WI38 (cell line): ENCODE measurements around the gene SLC2A13.

Source experiments
- H3K4me3 ChIP-seq: 2 replicates; pipeline ENCODE4 v1.5.1; 2011; ENCODE audit warnings: low read depth, mild to moderate bottlenecking, control low read depth, low read length
- CTCF ChIP-seq: IDR thresholded peaks from 2 replicates; pipeline ENCODE4 v1.5.1; 2012; ENCODE audit warnings: low read depth, mild to moderate bottlenecking, control low read depth, low read length

SLC2A13 gene

GRCh38 chr12:39874785-39875184, 231.1 kb downstream of the SLC2A13 start:
- no peak for TF ChIP-seq CTCF
- no peak overlapping the region for H3K4me3 ChIP-seq

GRCh38 chr12:39873065-39873464, 232.8 kb downstream of the SLC2A13 start:
- TF ChIP-seq CTCF = no peak
- H3K4me3 ChIP-seq = no peak overlapping the region

- no peak overlapping the region for H3K4me3 ChIP-seq
- no peak for TF ChIP-seq CTCF
Measured at GRCh38 chr12:39872425-39872824, 233.5 kb downstream of the SLC2A13 start.

GRCh38 chr12:39868328-39868725, 237.6 kb downstream of the SLC2A13 start:
- TF ChIP-seq CTCF = no peak
- no peak overlapping the region for H3K4me3 ChIP-seq

GRCh38 chr12:39867631-39868327, 238.1 kb downstream of the SLC2A13 start:
- H3K4me3 ChIP-seq = no peak overlapping the region
- TF ChIP-seq CTCF = no peak

- H3K4me3 ChIP-seq = no peak overlapping the region
- no peak for TF ChIP-seq CTCF
Measured at GRCh38 chr12:39866135-39866534, 239.7 kb downstream of the SLC2A13 start.

- TF ChIP-seq CTCF = no peak
Measured at GRCh38 chr12:39860695-39861094, 245.2 kb downstream of the SLC2A13 start.

More at GRCh38 chr12:39860695-39861094, 245.2 kb downstream of the SLC2A13 start:
- H3K4me3 ChIP-seq = no peak overlapping the region
